CD4-positive, alpha-beta T cell treated with Interleukin-17A for 1 hour (primary cell): ENCODE results near the gene LIPC.

Experiments
- DNase-seq: peaks from one replicate; pipeline ENCODE4 v3.0.0-alpha.2; 2020

Gene LIPC

GRCh38 chr15:58545307-58546065 is 113.7 kb downstream of the LIPC start:
- DNase-seq, result peak; percentile 34

- no peak for DNase-seq
These were observed 114.3 kb downstream of the LIPC start for GRCh38 chr15:58546066-58546591.

GRCh38 chr15:58546635-58547627 is 115.1 kb downstream of the LIPC start:
- no peak for DNase-seq

- DNase-seq, result no peak
These were observed 116.0 kb downstream of the LIPC start for GRCh38 chr15:58547628-58548307.

GRCh38 chr15:58548308-58549012 is 116.7 kb downstream of the LIPC start:
- DNase-seq, result no peak

GRCh38 chr15:58549013-58549784 is 117.4 kb downstream of the LIPC start:
- DNase-seq, result no peak

GRCh38 chr15:58549785-58550074 is 117.9 kb downstream of the LIPC start:
- no peak for DNase-seq

- DNase-seq, result no peak
These were observed 119.4 kb downstream of the LIPC start for GRCh38 chr15:58551084-58551763.

GRCh38 chr15:58551764-58552504 is 120.1 kb downstream of the LIPC start:
- DNase-seq, result no peak

GRCh38 chr15:58552505-58553364 is 120.9 kb downstream of the LIPC start:
- no peak for DNase-seq

GRCh38 chr15:58553365-58553918 is 121.7 kb downstream of the LIPC start:
- no peak for DNase-seq

GRCh38 chr15:58554758-58555157 is 123.0 kb downstream of the LIPC start:
- no peak for DNase-seq

GRCh38 chr15:58555162-58556027 is 123.6 kb downstream of the LIPC start:
- no peak for DNase-seq

GRCh38 chr15:58556028-58556361 is 124.2 kb downstream of the LIPC start:
- DNase-seq, result no peak

- no peak for DNase-seq
These were observed 124.8 kb downstream of the LIPC start for GRCh38 chr15:58556541-58556940.

- no peak for DNase-seq
These were observed 127.0 kb downstream of the LIPC start for GRCh38 chr15:58558777-58559176.

- no peak for DNase-seq
These were observed 128.3 kb downstream of the LIPC start for GRCh38 chr15:58559904-58560588.

- no peak for DNase-seq
These were observed 129.5 kb downstream of the LIPC start for GRCh38 chr15:58561321-58561720.
